Esophagus muscularis mucosa (tissue), 4 donors: ENCODE data around the gene PEA15. TPM values are rescaled to one million over a fixed set of nuclear protein-coding genes. Genes with fewer than 3 reads are reported as not detected.

ENCODE experiments used
- DNase-seq: peaks from one replicate; pipeline ENCODE4 v3.0.0-alpha.2; 2017; ENCODE audit errors: extremely low spot score
- H3K27ac ChIP-seq, 4 donors: fragments of 200-600 bp; sonication (generic); replicated peaks in 1 of 4; 1 replicate in 3 of 4; 2 replicates in 1 of 4; pipeline ENCODE4 v1.5.1; 2016 to 2019; ENCODE audit warnings: mild to moderate bottlenecking in 1 of 4
- H3K27me3 ChIP-seq, 4 donors: fragments of 200-600 bp; sonication (generic); one replicate each; pipeline versions ENCODE4 v1.5.1 to v1.6.0; 2016 to 2019
- H3K36me3 ChIP-seq, 4 donors: fragments of 200-600 bp; sonication (generic); one replicate each; pipeline ENCODE4 v1.5.1; 2016 to 2019
- H3K4me1 ChIP-seq, 4 donors: fragments of 200-600 bp; sonication (generic); one replicate each; pipeline ENCODE4 v1.5.1; 2016 to 2019
- H3K4me3 ChIP-seq, 4 donors: fragments of 200-600 bp; sonication (generic); 1 replicate in 2 of 4; 2 replicates in 2 of 4; pipeline ENCODE4 v1.5.1; 2016 to 2019; ENCODE audit warnings: mild to moderate bottlenecking in 4 of 4, moderate library complexity in 1 of 4
- H3K9me3 ChIP-seq, 4 donors: fragments of 200-600 bp; sonication (generic); 1 replicate in 3 of 4; 2 replicates in 1 of 4; pipeline ENCODE4 v1.5.1; 2016 to 2019
- CTCF ChIP-seq, 3 experiments: fragments of 200-600 bp in 2 of 3; fragments of 450-650 bp in 1 of 3; sonication (generic) in 2 of 3; IDR thresholded peaks; one replicate each; pipeline ENCODE4 v1.5.1; 2017 to 2019; ENCODE audit warnings: antibody characterized with exemption in 3 of 3, mild to moderate bottlenecking in 2 of 3, moderate library complexity in 1 of 3
- WGBS: methylation state at CpG from one replicate; pipeline ENCODE4 v1.1.5; 2018; 5-methylcytosine and 5-hydroxymethylcytosine counted together
- intact Hi-C: fragments of 100-400 bp; cut with DNase I; formaldehyde crosslinking; loops from one replicate; pipeline ENCODE4 v1.15.1; 2023
- total RNA-seq, 4 donors: library from RNA; depleted of rRNA; stranded (reverse); fragments of >200 nt; gene quantifications; one replicate each; pipeline versions ENCODE4 v1.1.0 to v1.2.1, GENCODE V29; 2016

PEA15 gene
- total RNA-seq, 4 donors from 2014 or later = 161 to 286 (median 239) TPM

- TF ChIP-seq CTCF (IDR thresholded peaks at IDR 0.05) = no peak
- H3K36me3 ChIP-seq = no peaks in the 10 kb centered on the region
- intact Hi-C loops = no loop called here
- H3K4me3 ChIP-seq = no peak overlapping the region
- no peaks in the 10 kb centered on the region for H3K27me3 ChIP-seq
- no peak overlapping the region for H3K27ac ChIP-seq
- H3K9me3 ChIP-seq = no peaks in the 10 kb centered on the region
- WGBS = 82% methylated on average over 4 of the region's 4 CpGs
- H3K4me1 ChIP-seq = peaks cover 17 to 21% (median 20%) of the 10 kb centered on the region in 4 donors
- DNase-seq = no peak
These were observed 59.7 kb downstream of the PEA15 start for GRCh38 chr1:160264795-160265307.

Other genes starting within 250 kb of the PEA15 start
- gene PIGM, start 173.4 kb upstream of the PEA15 start, total RNA-seq = 1 to 10 TPM; 2.8 to 4.9 (median 4.6) TPM
- gene KCNJ10, start 135.2 kb upstream of the PEA15 start, total RNA-seq = under 1 TPM in 1 of 4 donors, not detected in 3; 0.06 TPM
- gene KCNJ9, start 123.8 kb upstream of the PEA15 start, total RNA-seq = not detected
- 10 to 100 TPM; 12.0 to 27.0 (median 21.9) TPM for gene IGSF8, start 106.8 kb upstream of the PEA15 start, total RNA-seq
- gene ATP1A2, start 89.6 kb upstream of the PEA15 start, total RNA-seq = 100 to 1,000 TPM; 101 to 214 (median 130) TPM
- 1 to 10 TPM in 1 of 4 donors, under 1 TPM in 2, not detected in 1; 0.17 to 2.1 (median 0.98) TPM for gene ATP1A4, start 53.8 kb upstream of the PEA15 start, total RNA-seq
- 1 to 10 TPM; 2.9 to 4.9 (median 4.6) TPM for gene CASQ1, start 14.8 kb upstream of the PEA15 start, total RNA-seq
- gene DCAF8, start 57.2 kb downstream of the PEA15 start, total RNA-seq = 100 to 1,000 TPM; 111 to 191 (median 172) TPM
- 10 to 100 TPM; 43.6 to 54.2 (median 46.1) TPM for gene PEX19, start 79.7 kb downstream of the PEA15 start, total RNA-seq
- gene COPA, start 137.9 kb downstream of the PEA15 start, total RNA-seq = 100 to 1,000 TPM; 108 to 125 (median 116) TPM
- 10 to 100 TPM; 45.6 to 59.7 (median 52.1) TPM for gene NCSTN, start 138.0 kb downstream of the PEA15 start, total RNA-seq
- not detected for gene NHLH1, start 161.7 kb downstream of the PEA15 start, total RNA-seq
- 1 to 10 TPM; 1.2 to 5.8 (median 3.7) TPM for gene VANGL2, start 195.2 kb downstream of the PEA15 start, total RNA-seq